ENCODE measurements around the gene DEFB131B.
"Not testable (repeated sequence)": the region's sequence is repeated elsewhere in the genome, so short reads cannot be mapped to it uniquely, and the experiment has no call there.

Gene DEFB131B

DNA sequence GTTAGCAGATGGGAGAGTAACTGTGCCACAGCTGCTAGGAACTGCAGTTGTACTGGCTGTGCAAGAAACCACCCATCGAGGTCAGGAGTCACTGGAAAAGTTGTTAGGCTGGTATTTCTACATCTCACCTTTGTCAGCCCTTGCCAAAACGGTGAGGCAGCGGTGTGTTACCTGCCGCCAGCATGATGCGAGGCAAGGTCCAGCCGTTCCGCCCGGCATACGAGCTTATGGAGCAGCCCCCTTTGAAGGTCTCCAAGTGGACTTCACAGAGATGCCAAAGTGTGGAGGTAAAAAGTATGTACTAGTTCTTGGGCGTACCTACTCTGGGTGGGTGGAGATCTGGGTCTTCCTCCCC lies 33.7 kb downstream of the DEFB131B start:
- DNase-seq = not testable (repeated sequence)

- DNase-seq = no peak
Measured at GRCh38 chr11:71913756-71914526, 35.7 kb downstream of the DEFB131B start.

- DNase-seq = no peak
Measured at GRCh38 chr11:71914617-71915189, 36.5 kb downstream of the DEFB131B start.

GRCh38 chr11:71917646-71918140 lies 39.4 kb downstream of the DEFB131B start:
- no peak for DNase-seq

- DNase-seq = peak in 3 of 4 experiments; percentile 18 to 76 (median 47)
Measured at GRCh38 chr11:71927820-71928736, 49.8 kb downstream of the DEFB131B start, which contains the start of gene XNDC1N. Gene XNDC1N, minus strand, starts transcription at chr11:71928594. Its CDS starts 5,241 bp downstream, at chr11:71923353.

- DNase-seq = peak; percentile 85 to 96 (median 94)
Measured at GRCh38 chr11:71928737-71929443, 50.6 kb downstream of the DEFB131B start, which contains the start of gene RNF121. Gene RNF121, plus strand, starts transcription at chr11:71929046. Its CDS starts 16 bp downstream, at chr11:71929062.

GRCh38 chr11:71929491-71929890 lies 51.2 kb downstream of the DEFB131B start:
- no peak for DNase-seq

DNA sequence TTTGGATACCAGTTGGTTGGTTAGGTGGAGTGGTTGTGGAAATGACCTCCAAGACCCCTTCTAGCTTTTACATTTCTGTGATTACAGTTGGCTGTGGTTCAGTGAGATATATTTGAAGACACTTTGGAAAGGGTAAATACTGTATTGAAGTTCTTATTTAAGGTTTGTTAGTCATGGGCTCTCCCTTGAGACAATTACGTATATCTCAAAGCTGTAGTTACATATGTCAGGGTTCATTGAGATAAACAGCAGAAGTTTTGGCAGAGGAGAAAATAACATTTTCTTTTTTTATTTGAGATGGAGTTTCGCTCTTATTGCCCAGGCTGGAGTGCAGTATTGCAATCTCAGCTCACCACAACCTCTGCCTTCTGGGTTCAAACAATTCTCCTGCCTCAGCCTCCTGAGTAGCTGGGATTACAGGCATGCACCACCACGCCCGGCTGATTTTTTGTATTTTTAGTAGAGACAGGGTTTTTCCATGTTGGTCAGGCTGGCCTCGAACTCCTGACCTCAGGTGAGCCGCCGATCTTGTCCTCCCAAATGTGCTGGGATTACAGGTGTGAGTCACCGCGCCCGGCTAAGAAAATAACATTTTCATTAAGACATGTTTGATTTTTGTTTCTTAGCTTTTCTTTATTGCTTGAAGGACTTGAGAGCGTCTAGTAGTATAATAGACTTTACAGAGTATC lies 52.4 kb downstream of the DEFB131B start:
- no peak for DNase-seq

GRCh38 chr11:71931245-71931602 lies 53.0 kb downstream of the DEFB131B start:
- DNase-seq = no peak

- DNase-seq = no peak
Measured at GRCh38 chr11:71933141-71933933, 55.1 kb downstream of the DEFB131B start.

Data from activated naive CD4-positive, alpha-beta T cell (primary cell).